A549 (cell line): ENCODE results near the gene PIEZO2. TPM values are rescaled to one million over a fixed set of nuclear protein-coding genes. Genes with fewer than 3 reads are reported as not detected.

Experiments used
- ATAC-seq, 2 experiments: fragments of 200-7000 bp in 1 of 2; fragments of >200 bp in 1 of 2; cut with Nextera tagmentation in 1 of 2; cut with Tn5 transposase in 1 of 2; 3 replicates each; pipeline versions ENCODE4 v1.8.0 to v1.9.1; 2018 to 2020; ENCODE audit warnings: mild to moderate bottlenecking in 1 of 2, moderate library complexity in 1 of 2
- CTCF ChIA-PET: fragments of 300-600 bp; sonication (Branson Sonifier 250); formaldehyde crosslinking; extraction: SDS; loops from one replicate; lab custom pipeline; 2021; ENCODE audit warnings: antibody characterized with exemption, inconsistent platforms; lab: Yijun Ruan, JAX
- POLR2A ChIA-PET: fragments of 350-600 bp; formaldehyde crosslinking; extraction: SDS; loops from one replicate; lab custom pipeline; 2021; ENCODE audit warnings: antibody characterized with exemption, inconsistent platforms; lab: Yijun Ruan, JAX
- DNase-seq, 2 experiments: peaks; one replicate each; pipeline versions ENCODE4 v3.0.0 to v3.0.0-alpha.2; 2011 to 2016; ENCODE audit warnings: low read depth in 1 of 2, low spot score in 1 of 2
- FAIRE-seq: peaks from 2 replicates; lab custom pipeline; 2011; peaks lifted over from hg19 to GRCh38; lab: Jason Lieb, UNC
- H3K27ac ChIP-seq, 2 experiments: fragments of >200 bp; sonication (Bioruptor Twin); formaldehyde crosslinking; 3 replicates each; pipeline ENCODE4 v1.5.1; 2016 to 2017
- H3K4me1 ChIP-seq: fragments of >200 bp; sonication (Bioruptor Twin); formaldehyde crosslinking; 3 replicates; pipeline ENCODE4 v1.6.1; 2016
- H3K4me2 ChIP-seq: fragments of >200 bp; sonication (Bioruptor Twin); formaldehyde crosslinking; 3 replicates; pipeline ENCODE4 v1.6.1; 2016
- H3K4me3 ChIP-seq: fragments of >200 bp; sonication (Bioruptor Twin); formaldehyde crosslinking; 3 replicates; pipeline ENCODE4 v1.5.1; 2016
- H3K9me3 ChIP-seq: fragments of >200 bp; sonication (Bioruptor Twin); formaldehyde crosslinking; 3 replicates; pipeline ENCODE4 v1.6.1; 2016
- BCL3 ChIP-seq: fragments of >200 bp; sonication (Bioruptor Twin); formaldehyde crosslinking; IDR thresholded peaks from 3 replicates; pipeline ENCODE4 v1.6.1; 2016
- CBX8 ChIP-seq: fragments of 200-600 bp; sonication (generic); IDR thresholded peaks from 2 replicates; pipeline ENCODE4 v1.6.1; 2016
- CHD4 ChIP-seq: fragments of 200-600 bp; sonication (generic); IDR thresholded peaks from 2 replicates; pipeline ENCODE4 v1.6.1; 2016; ENCODE audit warnings: antibody characterized with exemption, mild to moderate bottlenecking, borderline replicate concordance
- CTCF ChIP-seq: fragments of >200 bp; sonication (Bioruptor Twin); formaldehyde crosslinking; IDR thresholded peaks from 3 replicates; pipeline ENCODE4 v1.5.1; 2016
- E2F6 ChIP-seq: IDR thresholded peaks from 2 replicates; pipeline ENCODE4 v1.6.1; 2012; ENCODE audit warnings: low read depth, borderline replicate concordance
- EHMT2 ChIP-seq: fragments of 200-600 bp; sonication (generic); IDR thresholded peaks from 2 replicates; pipeline ENCODE4 v1.6.1; 2016; ENCODE audit warnings: antibody characterized with exemption, low read depth, mild to moderate bottlenecking, moderate library complexity
- EP300 ChIP-seq, 2 experiments: fragments of >200 bp; sonication (Bioruptor Twin); formaldehyde crosslinking; IDR thresholded peaks; 2 replicates in 1 of 2; 3 replicates in 1 of 2; pipeline ENCODE4 v1.6.1; 2016 to 2017
- ESRRA ChIP-seq: fragments of 150-350 bp; IDR thresholded peaks from 2 replicates; pipeline ENCODE4 v1.6.1; 2014; ENCODE audit warnings: mild to moderate bottlenecking, low read length, borderline replicate concordance
- FOSL2 ChIP-seq, 2 experiments: fragments of 450-650 bp in 1 of 2; fragments of >200 bp in 1 of 2; sonication (Bioruptor Twin) in 1 of 2; formaldehyde crosslinking; IDR thresholded peaks; 2 replicates each; pipeline versions ENCODE4 v1.5.0 to v1.6.1; 2016 to 2020; ENCODE audit warnings: mild to moderate bottlenecking in 1 of 2, moderate library complexity in 1 of 2
- FOXS1 ChIP-seq: fragments of 250-450 bp; sonication (Bioruptor Pico); IDR thresholded peaks from 2 replicates; pipeline ENCODE4 v1.5.0; 2020; ENCODE audit warnings: mild to moderate bottlenecking, moderate library complexity
- HOXB13 ChIP-seq: fragments of 250-450 bp; sonication (Bioruptor Pico); IDR thresholded peaks from 2 replicates; pipeline ENCODE4 v1.5.0; 2020; ENCODE audit warnings: low read depth, mild to moderate bottlenecking, moderate library complexity
- HOXB5 ChIP-seq: fragments of 250-450 bp; sonication (Bioruptor Pico); IDR thresholded peaks from 2 replicates; pipeline ENCODE4 v1.5.0; 2020; ENCODE audit warnings: mild to moderate bottlenecking, moderate library complexity
- MAZ ChIP-seq: fragments of 150-350 bp; IDR thresholded peaks from 2 replicates; pipeline ENCODE4 v1.6.1; 2014; ENCODE audit warnings: antibody characterized with exemption, low read depth, low read length, borderline replicate concordance
- MYC ChIP-seq: IDR thresholded peaks from 2 replicates; pipeline ENCODE4 v1.6.1; 2012; ENCODE audit warnings: mild to moderate bottlenecking, inconsistent platforms, low read length, improper control_type of control experiment, borderline replicate concordance
- NFE2L2 ChIP-seq: fragments of 150-350 bp; conservative IDR thresholded peaks from 2 replicates; pipeline ENCODE4 v1.6.1; 2014; ENCODE audit warnings: low read length
- PBX3 ChIP-seq: IDR thresholded peaks from 2 replicates; pipeline ENCODE4 v1.6.1; 2012
- POLR2AphosphoS2 ChIP-seq: conservative IDR thresholded peaks from 2 replicates; pipeline ENCODE4 v1.6.1; 2012; ENCODE audit warnings: low read length, improper control_type of control experiment, inconsistent platforms
- RAD21 ChIP-seq, 2 experiments: fragments of >200 bp in 1 of 2; sonication (Bioruptor Twin) in 1 of 2; formaldehyde crosslinking in 1 of 2; IDR thresholded peaks in 1 of 2; conservative IDR thresholded peaks in 1 of 2; 2 replicates in 1 of 2; 3 replicates in 1 of 2; pipeline ENCODE4 v1.6.1; 2012 to 2018; ENCODE audit warnings: inconsistent platforms in 1 of 2
- RARB ChIP-seq: fragments of 250-450 bp; sonication (Bioruptor Pico); IDR thresholded peaks from 2 replicates; pipeline ENCODE4 v1.8.0; 2021; ENCODE audit warnings: mild to moderate bottlenecking, moderate library complexity
- RCOR1 ChIP-seq: fragments of 150-350 bp; IDR thresholded peaks from 2 replicates; pipeline ENCODE4 v1.6.1; 2014; ENCODE audit warnings: antibody characterized with exemption, low read length, low read depth
- REST ChIP-seq: fragments of 200-600 bp; sonication (generic); IDR thresholded peaks from 2 replicates; pipeline ENCODE4 v1.6.1; 2016; ENCODE audit warnings: antibody characterized with exemption, mild to moderate bottlenecking, moderate library complexity
- SMC3 ChIP-seq: fragments of >200 bp; sonication (Bioruptor Twin); formaldehyde crosslinking; IDR thresholded peaks from 3 replicates; pipeline ENCODE4 v1.6.1; 2018; ENCODE audit warnings: inconsistent platforms
- USF2 ChIP-seq: fragments of 450-650 bp; IDR thresholded peaks from 2 replicates; pipeline ENCODE4 v1.6.1; 2014; ENCODE audit warnings: antibody characterized with exemption
- ZFP36 ChIP-seq: fragments of 450-650 bp; IDR thresholded peaks from 2 replicates; pipeline ENCODE4 v1.6.1; 2014; ENCODE audit warnings: borderline replicate concordance; ENCODE audit not compliant: partially characterized antibody
- ZNF302 ChIP-seq: fragments of 250-450 bp; sonication (Bioruptor Pico); IDR thresholded peaks from 2 replicates; pipeline ENCODE4 v1.9.0; 2021; ENCODE audit warnings: inconsistent platforms, mild to moderate bottlenecking, moderate library complexity
- ZSCAN20 ChIP-seq: fragments of 250-450 bp; sonication (Bioruptor Pico); IDR thresholded peaks from 2 replicates; pipeline ENCODE4 v1.8.0; 2022; ENCODE audit warnings: mild to moderate bottlenecking, moderate library complexity
- WGBS: methylation state at CpG from one replicate; pipeline ENCODE4 v1.1.6; 2017; ENCODE audit errors: missing lambda C conversion rate; 5-methylcytosine and 5-hydroxymethylcytosine counted together
- polyA plus RNA-seq, 4 experiments: library from polyadenylated mRNA; depleted of rRNA in 3 of 4; stranded (reverse); fragments of >200 nt; fragmentation: RNase III in 1 of 4; extraction: RNeasy Plus Mini Kit Qiagen cat#74134 plus additional on column Dnase treatment in 1 of 4; gene quantifications; 2 replicates in 3 of 4; 3 replicates in 1 of 4; pipeline ENCODE4 v1.2.3, GENCODE V29; 2011 to 2017

PIEZO2 gene
- polyA plus RNA-seq, 2 of the 4 experiments (the other 2 are of a cell fraction), result 0.80 to 1.6 TPM

GRCh38 chr18:10851824-10852319, 297.5 kb downstream of the PIEZO2 start:
- H3K4me2 ChIP-seq, result no peak overlapping the region
- no peaks in the 10 kb centered on the region for H3K9me3 ChIP-seq
- peak; percentile 74 to 84 for TF ChIP-seq RAD21 (conservative IDR thresholded peaks at IDR 0.05 in 1 of 2, IDR thresholded peaks at IDR 0.05 in 1 of 2)
- no peak for TF ChIP-seq ZNF302 (CRISPR knock-in tag)
- TF ChIP-seq CTCF, result peak; percentile 65
- no peak for TF ChIP-seq ZFP36
- no peak for TF ChIP-seq E2F6
- no peak for TF ChIP-seq MYC
- no peak for TF ChIP-seq HOXB13
- no peak for TF ChIP-seq HOXB5 (CRISPR knock-in tag)
- TF ChIP-seq BCL3, result no peak
- TF ChIP-seq ESRRA, result no peak
- TF ChIP-seq POLR2AphosphoS2, result no peak
- TF ChIP-seq FOXS1 (CRISPR knock-in tag), result no peak
- no peak for TF ChIP-seq REST
- no peak for TF ChIP-seq RCOR1
- TF ChIP-seq CHD4, result no peak
- peak; percentile 82 for TF ChIP-seq SMC3
- POLR2A ChIA-PET, result no interaction called here
- ATAC-seq (no peak), FAIRE-seq (peak; percentile 28), DNase-seq (peak; percentile 16 to 31)
- 0 out of 3 replicates have a peak, but pooled peaks cover 6% of the 10 kb centered on the region for H3K4me1 ChIP-seq
- CTCF ChIA-PET, result interaction anchor here (0.6 to 2.7 kb wide), 38 partner anchors 8 to 876 kb away, joined by 3 to 28 read pairs (median 3); no protein-coding TSS in a partner anchor
- H3K27ac ChIP-seq, result no peak overlapping the region
- WGBS, result 1% methylated on average over 3 of the region's 3 CpGs
- no peak overlapping the region for H3K4me3 ChIP-seq

GRCh38 chr18:10850840-10851239, 298.5 kb downstream of the PIEZO2 start:
- no peak for FAIRE-seq

More at GRCh38 chr18:10850840-10851239, 298.5 kb downstream of the PIEZO2 start:
- Histone ChIP-seq H3K27ac (no peak overlapping the region), H3K4me3 (no peak overlapping the region), H3K4me1 (0 out of 3 replicates have a peak, but pooled peaks cover 6% of the 10 kb centered on the region), H3K4me2 (no peak overlapping the region), H3K9me3 (no peaks in the 10 kb centered on the region)
- no peak for ATAC-seq
- CTCF ChIA-PET, result interaction anchor here (0.8 to 2.7 kb wide), 20 partner anchors 12 to 702 kb away, joined by 3 to 28 read pairs (median 4); no protein-coding TSS in a partner anchor
- TF ChIP-seq USF2 (no peak), EHMT2 (no peak), ZSCAN20 (no peak), CBX8 (no peak), NFE2L2 (no peak), PBX3 (no peak), SMC3 (no peak), MYC (no peak), RARB (CRISPR knock-in tag) (no peak), EP300 (IDR thresholded peaks at IDR 0.05) (no peak), FOSL2 (IDR thresholded peaks at IDR 0.05) (no peak), FOSL2 (CRISPR knock-in tag; IDR thresholded peaks at IDR 0.05) (no peak), MAZ (no peak), POLR2AphosphoS2 (no peak)
- POLR2A ChIA-PET, result interaction anchor here (0.7 kb wide), 1 partner anchor 880 kb away, joined by 8 read pairs; no protein-coding TSS in a partner anchor
- no peak for DNase-seq
- WGBS, result 0% methylated on average over 1 of the region's 1 CpG
